ENCODE measurements around the gene CTXN1.
"Not testable (repeated sequence)": the region's sequence is repeated elsewhere in the genome, so short reads cannot be mapped to it uniquely, and the experiment has no call there.

The CTXN1 gene

GRCh38 chr19:7897292-7897691, 28.6 kb downstream of the CTXN1 start:
- peak; percentile 41 for DNase-seq

GRCh38 chr19:7895565-7895964, 30.4 kb downstream of the CTXN1 start:
- DNase-seq = no peak

GRCh38 chr19:7894612-7895309, 31.2 kb downstream of the CTXN1 start:
- no peak for DNase-seq

GRCh38 chr19:7893362-7894101, 32.4 kb downstream of the CTXN1 start:
- not testable (repeated sequence) for DNase-seq

- no peak for DNase-seq
Measured at GRCh38 chr19:7888826-7889217, 37.1 kb downstream of the CTXN1 start.

- peak; percentile 59 for DNase-seq
Measured at GRCh38 chr19:7888145-7888825, 37.6 kb downstream of the CTXN1 start, which contains the start of gene LRRC8E. Gene LRRC8E (plus strand): TSS chr19:7888510. CDS start chr19:7895604, 7,094 bp downstream.

- DNase-seq = no peak
Measured at GRCh38 chr19:7887408-7888144, 38.4 kb downstream of the CTXN1 start.

- DNase-seq = peak; percentile 37
Measured at GRCh38 chr19:7885818-7886217, 40.1 kb downstream of the CTXN1 start.

GRCh38 chr19:7883796-7884570, 42.0 kb downstream of the CTXN1 start:
- no peak for DNase-seq

- no peak for DNase-seq
Measured at GRCh38 chr19:7883105-7883504, 42.8 kb downstream of the CTXN1 start.

GRCh38 chr19:7881910-7882309, 44.0 kb downstream of the CTXN1 start:
- no peak for DNase-seq

GRCh38 chr19:7879836-7880235, 46.1 kb downstream of the CTXN1 start:
- DNase-seq = peak; percentile 31

GRCh38 chr19:7879111-7879807, 46.7 kb downstream of the CTXN1 start:
- peak; percentile 19 for DNase-seq

- DNase-seq = no peak
Measured at GRCh38 chr19:7877249-7877836, 48.6 kb downstream of the CTXN1 start.

- no peak for DNase-seq
Measured at GRCh38 chr19:7874897-7875273, 51.0 kb downstream of the CTXN1 start.

Data from NCI-H82 (cell line).